ENCODE measurements around the gene NUSAP1.
"Not testable (repeated sequence)": the region's sequence is repeated elsewhere in the genome, so short reads cannot be mapped to it uniquely, and the experiment has no call there.

NUSAP1 gene, protein sequence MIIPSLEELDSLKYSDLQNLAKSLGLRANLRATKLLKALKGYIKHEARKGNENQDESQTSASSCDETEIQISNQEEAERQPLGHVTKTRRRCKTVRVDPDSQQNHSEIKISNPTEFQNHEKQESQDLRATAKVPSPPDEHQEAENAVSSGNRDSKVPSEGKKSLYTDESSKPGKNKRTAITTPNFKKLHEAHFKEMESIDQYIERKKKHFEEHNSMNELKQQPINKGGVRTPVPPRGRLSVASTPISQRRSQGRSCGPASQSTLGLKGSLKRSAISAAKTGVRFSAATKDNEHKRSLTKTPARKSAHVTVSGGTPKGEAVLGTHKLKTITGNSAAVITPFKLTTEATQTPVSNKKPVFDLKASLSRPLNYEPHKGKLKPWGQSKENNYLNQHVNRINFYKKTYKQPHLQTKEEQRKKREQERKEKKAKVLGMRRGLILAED

DNA sequence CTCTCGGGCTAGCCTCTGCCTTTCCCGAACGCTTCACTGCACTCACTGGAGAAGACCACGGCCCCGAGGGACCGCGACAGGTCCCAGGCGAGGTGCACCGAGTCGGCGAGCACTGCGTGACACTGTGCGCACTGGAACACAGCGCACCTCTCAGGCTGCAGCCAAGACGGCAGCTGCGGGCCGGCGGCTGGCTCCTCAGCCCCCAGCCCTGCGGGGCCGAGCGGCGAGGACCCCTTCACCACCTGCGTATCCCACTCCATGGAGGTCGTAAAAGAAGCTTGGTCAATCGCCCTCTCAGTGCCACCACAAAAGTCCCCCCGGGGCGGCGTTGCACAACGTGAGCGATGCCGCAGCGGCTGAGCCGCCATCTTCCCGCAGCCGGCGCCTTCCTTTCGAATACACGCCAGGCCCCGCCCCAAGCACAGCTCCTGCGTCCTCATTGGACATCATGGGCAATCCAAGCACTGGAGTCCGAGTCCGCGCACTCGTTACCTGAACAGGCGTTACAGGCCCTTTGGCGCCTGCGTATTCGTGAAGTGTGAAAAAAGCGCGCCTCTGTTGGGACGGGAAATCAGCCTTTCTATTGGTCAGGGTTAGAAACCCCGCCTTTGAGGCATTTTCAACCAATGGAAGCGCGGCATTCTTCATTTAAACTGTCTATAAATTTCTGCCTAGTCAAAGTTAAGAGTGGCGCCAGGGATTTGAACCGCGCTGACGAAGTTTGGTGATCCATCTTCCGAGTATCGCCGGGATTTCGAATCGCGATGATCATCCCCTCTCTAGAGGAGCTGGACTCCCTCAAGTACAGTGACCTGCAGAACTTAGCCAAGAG, at the start of gene NUSAP1, which contains the start of gene OIP5:
NUSAP1 (plus strand) TSS at position 688 of the 832 bp plus-strand sequence; CDS start at position 765, 77 bp downstream.
OIP5 (minus strand) TSS at position 398 of the 832 bp plus-strand sequence; CDS start at position 368, 30 bp downstream.
- H3K4me1 ChIP-seq (ENCODE audit: control insufficient read depth, insufficient read depth, low read length) = no peaks in the 10 kb centered on the region
- no peaks in the 10 kb centered on the region for H3K9me3 ChIP-seq (ENCODE audit: control insufficient read depth, low read length)
- H3K36me3 ChIP-seq (ENCODE audit: control insufficient read depth, insufficient read depth, low read length) = no peaks in the 10 kb centered on the region
- peak within 1 kb of the TSS; percentile 64 for H3K9ac ChIP-seq (ENCODE audit: low read length)
- H3K27me3 ChIP-seq (ENCODE audit: control insufficient read depth, insufficient read depth, low read length) = no peaks in the 10 kb centered on the region
- peak within 1 kb of the TSS; percentile 84 for H3K4me3 ChIP-seq (ENCODE audit: low read length)

DNA sequence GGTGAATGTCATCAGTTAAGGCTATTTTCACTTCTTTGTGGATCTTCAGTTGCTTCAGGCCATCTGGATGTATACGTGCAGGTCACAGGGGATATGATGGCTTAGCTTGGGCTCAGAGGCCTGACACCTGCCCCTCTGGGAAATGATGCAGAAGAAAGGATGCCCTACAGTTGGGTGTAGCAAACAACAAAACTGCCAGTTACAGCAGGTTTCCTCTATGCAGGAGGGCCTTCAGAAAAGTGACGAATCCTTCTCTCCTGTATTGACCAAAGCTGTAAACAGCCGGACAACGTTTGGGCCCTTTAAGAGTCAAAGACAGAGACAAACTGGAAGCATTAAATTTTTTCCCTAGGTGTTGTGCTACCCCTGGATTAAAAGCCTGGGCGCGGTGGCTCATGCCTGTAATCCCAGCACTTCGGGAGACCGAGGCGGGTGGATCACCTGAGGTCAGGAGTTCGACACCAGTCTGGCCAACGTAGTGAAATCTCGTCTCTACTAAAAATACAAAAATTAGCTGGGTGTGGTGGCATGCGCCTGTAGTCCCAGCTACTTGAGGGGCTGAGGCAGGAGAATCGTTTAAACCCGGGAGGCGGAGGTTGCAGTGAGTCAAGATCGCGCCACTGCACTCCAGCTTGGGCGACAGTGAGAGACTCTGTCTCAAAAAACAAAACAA, 49.6 kb upstream of the NUSAP1 start:
- not testable (repeated sequence) for H3K27me3 ChIP-seq (ENCODE audit: control insufficient read depth, insufficient read depth, low read length); H3K4me1 ChIP-seq (ENCODE audit: control insufficient read depth, insufficient read depth, low read length); H3K36me3 ChIP-seq (ENCODE audit: control insufficient read depth, insufficient read depth, low read length); H3K9me3 ChIP-seq (ENCODE audit: control insufficient read depth, low read length)
- H3K4me3 ChIP-seq (ENCODE audit: low read length) = peak overlapping the region; percentile 34
- peak overlapping the region; percentile 85 for H3K9ac ChIP-seq (ENCODE audit: low read length)

DNA sequence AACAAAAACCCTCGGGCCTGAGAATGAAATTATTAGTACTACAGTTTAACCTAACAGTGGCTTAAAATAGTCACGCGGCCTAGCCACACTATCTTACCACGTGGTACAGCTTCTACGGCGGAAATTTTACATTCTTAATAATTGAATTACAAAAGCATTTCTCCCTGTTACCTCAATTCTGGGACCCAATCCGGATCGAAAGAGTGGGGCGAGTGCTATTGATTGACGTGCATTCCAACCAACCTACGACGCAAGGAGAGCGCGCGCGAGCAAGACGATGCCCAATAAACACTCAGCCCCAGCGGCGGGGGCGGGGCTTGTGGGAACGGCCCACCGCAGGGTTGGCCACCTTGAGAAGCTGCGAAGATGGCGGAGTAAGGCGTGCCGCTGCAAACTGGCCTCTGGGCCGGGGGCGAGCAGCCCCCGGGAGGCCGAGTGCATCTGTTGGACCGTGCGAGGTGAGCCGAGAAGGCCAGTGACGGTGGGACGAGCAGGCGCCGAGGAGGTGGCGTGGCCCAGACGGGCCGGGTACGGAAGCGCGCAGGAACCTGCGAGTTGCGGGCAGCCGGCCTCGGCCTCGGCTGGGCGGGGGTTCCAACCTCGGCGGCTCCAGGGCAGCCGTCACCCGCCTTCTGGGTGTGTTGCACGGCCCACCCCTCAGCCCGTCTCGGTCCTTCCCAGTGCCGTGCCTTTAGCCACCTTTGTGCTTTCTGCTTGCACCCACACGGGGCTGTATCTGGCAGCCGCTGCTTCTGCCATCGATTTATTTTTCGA, 48.8 kb upstream of the NUSAP1 start:
- peak overlapping the region; percentile 85 for H3K9ac ChIP-seq (ENCODE audit: low read length)
- peak overlapping the region; percentile 34 for H3K4me3 ChIP-seq (ENCODE audit: low read length)
- peaks cover 6% of the 10 kb centered on the region for H3K4me1 ChIP-seq (ENCODE audit: control insufficient read depth, insufficient read depth, low read length)
- peaks cover 11% of the 10 kb centered on the region for H3K36me3 ChIP-seq (ENCODE audit: control insufficient read depth, insufficient read depth, low read length)
- no peaks in the 10 kb centered on the region for H3K27me3 ChIP-seq (ENCODE audit: control insufficient read depth, insufficient read depth, low read length)
- H3K9me3 ChIP-seq (ENCODE audit: control insufficient read depth, low read length) = no peaks in the 10 kb centered on the region

DNA sequence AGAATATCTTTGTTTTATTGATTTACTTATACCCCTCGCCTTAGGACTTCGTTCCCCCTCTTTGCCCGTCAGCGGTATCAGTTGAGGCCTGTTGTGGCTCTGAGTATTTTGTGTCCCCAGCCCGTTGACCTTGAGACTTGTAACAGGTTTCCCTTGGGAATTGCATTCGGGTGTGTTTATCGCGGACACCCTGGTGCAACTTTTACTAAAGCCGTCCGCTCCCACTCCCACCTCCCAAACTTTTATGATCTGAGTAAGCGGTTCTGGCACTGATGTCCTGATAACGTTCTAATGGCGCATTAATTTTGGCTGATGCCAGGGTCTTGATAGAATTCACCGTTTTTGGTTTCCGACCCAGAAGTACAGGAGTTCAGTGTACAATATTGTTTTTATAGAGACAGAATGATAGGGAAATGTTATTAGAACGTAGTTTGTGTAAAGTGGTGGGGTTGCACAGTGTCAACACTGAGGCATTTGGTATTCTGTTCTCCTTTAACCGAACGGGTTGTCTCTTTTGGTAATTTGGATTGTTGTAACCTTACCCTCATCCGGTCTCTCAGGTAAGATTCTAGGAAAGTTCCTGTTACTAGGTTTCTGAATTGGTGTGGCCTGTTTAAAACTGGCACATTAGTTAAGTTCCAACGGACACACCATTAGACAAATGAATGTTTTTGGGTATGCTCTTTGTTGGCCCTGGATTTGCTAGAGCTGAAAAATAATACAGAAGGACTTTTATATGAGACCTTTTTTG, 48.1 kb upstream of the NUSAP1 start:
- H3K9ac ChIP-seq (ENCODE audit: low read length) = peak overlapping the region; percentile 85
- H3K4me3 ChIP-seq (ENCODE audit: low read length) = peak overlapping the region; percentile 34
- peaks cover 6% of the 10 kb centered on the region for H3K4me1 ChIP-seq (ENCODE audit: control insufficient read depth, insufficient read depth, low read length)
- no peaks in the 10 kb centered on the region for H3K27me3 ChIP-seq (ENCODE audit: control insufficient read depth, insufficient read depth, low read length)
- H3K9me3 ChIP-seq (ENCODE audit: control insufficient read depth, low read length) = no peaks in the 10 kb centered on the region
- H3K36me3 ChIP-seq (ENCODE audit: control insufficient read depth, insufficient read depth, low read length) = peaks cover 5% of the 10 kb centered on the region

DNA sequence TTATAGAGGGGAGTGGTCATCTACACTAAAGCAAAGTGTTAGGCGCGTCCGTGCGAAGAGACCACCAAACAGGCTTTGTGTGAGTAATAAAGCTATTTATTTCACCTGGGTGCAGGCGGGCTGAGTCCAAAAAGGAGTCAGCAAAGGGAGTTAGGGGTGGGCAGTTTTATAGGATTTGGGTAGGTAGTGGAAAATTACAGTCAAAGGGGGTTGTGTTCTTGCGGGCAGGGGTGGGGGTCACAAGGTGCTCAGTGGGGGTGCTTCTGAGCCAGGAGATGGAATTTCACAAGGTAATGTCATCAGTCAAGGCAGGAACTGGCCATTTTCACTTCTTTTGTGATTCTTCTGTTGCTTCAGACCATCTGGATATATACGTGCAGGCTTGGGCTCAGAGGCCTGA, 47.4 kb upstream of the NUSAP1 start:
- peak overlapping the region; percentile 85 for H3K9ac ChIP-seq (ENCODE audit: low read length)
- peaks cover 5% of the 10 kb centered on the region for H3K36me3 ChIP-seq (ENCODE audit: control insufficient read depth, insufficient read depth, low read length)
- no peaks in the 10 kb centered on the region for H3K27me3 ChIP-seq (ENCODE audit: control insufficient read depth, insufficient read depth, low read length)
- H3K4me1 ChIP-seq (ENCODE audit: control insufficient read depth, insufficient read depth, low read length) = peaks cover 6% of the 10 kb centered on the region
- H3K4me3 ChIP-seq (ENCODE audit: low read length) = peak overlapping the region; percentile 34
- H3K9me3 ChIP-seq (ENCODE audit: control insufficient read depth, low read length) = no peaks in the 10 kb centered on the region

DNA sequence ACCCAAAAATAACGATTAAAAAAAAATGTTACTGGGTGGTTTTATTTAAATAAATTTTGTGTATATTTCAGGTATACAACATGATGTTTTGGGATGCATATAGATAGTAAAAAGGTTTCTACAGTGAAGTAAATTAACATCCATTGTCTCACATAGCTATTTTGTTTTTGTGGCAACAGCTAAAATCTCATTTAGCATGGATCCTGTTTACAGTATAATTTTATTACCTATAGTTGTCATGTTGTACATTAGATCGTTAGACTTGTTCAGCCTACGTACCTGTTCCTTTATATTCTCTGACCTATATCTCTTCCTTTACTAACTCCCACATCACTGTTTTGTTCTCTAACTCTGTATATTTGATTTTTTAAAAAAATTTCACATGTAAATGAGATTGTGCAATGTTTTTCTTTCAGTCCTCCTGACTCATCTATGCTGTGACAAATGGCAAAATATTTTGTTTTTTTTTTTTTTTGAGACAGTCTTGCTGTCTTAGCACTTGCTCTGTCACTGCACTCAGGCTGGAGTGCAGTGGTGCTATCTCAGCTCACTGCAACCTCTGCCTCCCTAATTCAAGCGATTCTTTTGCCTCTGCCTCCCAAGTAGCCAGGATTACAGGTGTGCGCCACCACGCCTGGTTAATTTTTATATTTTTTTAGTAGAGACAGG, 45.9 kb upstream of the NUSAP1 start:
- Histone ChIP-seq H3K9ac (ENCODE audit: low read length) (no peak overlapping the region), H3K4me1 (ENCODE audit: control insufficient read depth, insufficient read depth, low read length) (peaks cover 6% of the 10 kb centered on the region), H3K27me3 (ENCODE audit: control insufficient read depth, insufficient read depth, low read length) (no peaks in the 10 kb centered on the region), H3K36me3 (ENCODE audit: control insufficient read depth, insufficient read depth, low read length) (peaks cover 5% of the 10 kb centered on the region), H3K4me3 (ENCODE audit: low read length) (no peak overlapping the region), H3K9me3 (ENCODE audit: control insufficient read depth, low read length) (no peaks in the 10 kb centered on the region)

DNA sequence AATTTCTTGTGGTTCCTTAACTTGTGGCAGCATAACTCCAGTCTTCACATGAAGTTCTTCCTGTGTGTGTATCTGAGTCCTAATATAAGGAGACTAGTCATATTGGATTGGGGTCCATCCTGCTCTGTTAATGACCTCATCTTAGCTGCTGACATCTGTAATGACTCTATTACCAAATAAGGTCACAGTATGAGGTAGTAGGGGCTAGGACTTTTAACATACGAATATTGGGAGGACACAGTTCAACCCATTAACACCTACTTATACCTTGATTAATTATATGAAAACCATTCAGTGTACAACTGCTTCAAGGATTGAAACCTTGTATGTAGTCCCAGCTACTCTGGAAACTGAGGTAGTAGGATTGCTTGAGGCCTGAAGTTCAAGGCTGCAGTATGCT, 44.2 kb upstream of the NUSAP1 start:
- Histone ChIP-seq H3K36me3 (ENCODE audit: control insufficient read depth, insufficient read depth, low read length) (peaks cover 5% of the 10 kb centered on the region), H3K9me3 (ENCODE audit: control insufficient read depth, low read length) (no peaks in the 10 kb centered on the region), H3K9ac (ENCODE audit: low read length) (no peak overlapping the region), H3K4me1 (ENCODE audit: control insufficient read depth, insufficient read depth, low read length) (peaks cover 3% of the 10 kb centered on the region), H3K4me3 (ENCODE audit: low read length) (no peak overlapping the region), H3K27me3 (ENCODE audit: control insufficient read depth, insufficient read depth, low read length) (no peaks in the 10 kb centered on the region)

DNA sequence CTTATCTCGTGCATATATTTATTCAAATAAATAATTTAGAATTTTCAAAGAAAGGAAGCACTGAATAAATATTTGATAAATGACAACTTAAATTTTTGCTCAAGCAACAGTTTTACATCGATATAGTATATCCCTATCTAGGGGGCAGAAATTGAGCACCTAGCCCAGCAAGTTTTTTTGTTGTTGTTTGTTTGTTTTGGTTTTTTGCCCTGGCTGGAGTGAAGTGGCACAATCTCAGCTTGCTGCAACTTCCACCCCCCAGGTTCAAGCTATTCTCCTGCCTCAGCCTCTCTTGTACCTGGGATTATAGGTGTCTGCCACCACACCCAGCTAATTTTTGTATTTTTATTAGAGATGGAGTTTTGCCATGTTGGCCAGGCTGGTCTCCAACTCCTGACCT, 42.7 kb upstream of the NUSAP1 start:
- Histone ChIP-seq H3K36me3 (ENCODE audit: control insufficient read depth, insufficient read depth, low read length) (peaks cover 8% of the 10 kb centered on the region), H3K4me1 (ENCODE audit: control insufficient read depth, insufficient read depth, low read length) (peaks cover 3% of the 10 kb centered on the region), H3K27me3 (ENCODE audit: control insufficient read depth, insufficient read depth, low read length) (no peaks in the 10 kb centered on the region), H3K4me3 (ENCODE audit: low read length) (no peak overlapping the region), H3K9ac (ENCODE audit: low read length) (no peak overlapping the region), H3K9me3 (ENCODE audit: control insufficient read depth, low read length) (no peaks in the 10 kb centered on the region)

DNA sequence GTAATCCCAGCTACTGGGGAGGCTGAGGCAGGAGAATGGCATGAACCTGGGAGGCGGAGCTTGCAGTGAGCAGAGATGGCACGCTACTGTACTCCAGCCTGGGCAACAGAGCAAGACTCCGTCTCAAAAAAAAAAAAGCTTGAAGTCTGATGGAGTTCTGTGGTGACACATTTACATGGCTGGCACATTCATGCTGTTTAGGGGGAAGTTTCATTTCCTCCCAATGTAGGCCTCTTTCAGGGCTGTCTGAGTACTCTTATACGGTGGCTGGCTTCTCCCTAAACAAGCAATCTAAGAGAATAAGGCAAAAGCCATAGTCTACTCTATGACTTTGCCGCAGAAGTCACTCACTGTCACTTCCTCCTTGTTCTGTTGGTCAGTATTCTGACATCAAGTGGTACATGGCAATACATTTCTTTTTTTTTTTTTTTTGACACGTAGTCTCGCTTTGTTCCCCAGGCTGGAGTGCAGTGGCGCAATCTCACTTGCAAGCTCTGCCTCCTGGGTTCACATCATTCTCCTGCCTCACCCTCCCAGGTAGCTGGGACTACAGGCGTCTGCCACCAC, 41.5 kb upstream of the NUSAP1 start:
- H3K4me1 ChIP-seq (ENCODE audit: control insufficient read depth, insufficient read depth, low read length) = no peaks in the 10 kb centered on the region
- H3K9me3 ChIP-seq (ENCODE audit: control insufficient read depth, low read length) = no peaks in the 10 kb centered on the region
- H3K27me3 ChIP-seq (ENCODE audit: control insufficient read depth, insufficient read depth, low read length) = no peaks in the 10 kb centered on the region
- no peak overlapping the region for H3K9ac ChIP-seq (ENCODE audit: low read length)
- no peak overlapping the region for H3K4me3 ChIP-seq (ENCODE audit: low read length)
- H3K36me3 ChIP-seq (ENCODE audit: control insufficient read depth, insufficient read depth, low read length) = peaks cover 9% of the 10 kb centered on the region

DNA sequence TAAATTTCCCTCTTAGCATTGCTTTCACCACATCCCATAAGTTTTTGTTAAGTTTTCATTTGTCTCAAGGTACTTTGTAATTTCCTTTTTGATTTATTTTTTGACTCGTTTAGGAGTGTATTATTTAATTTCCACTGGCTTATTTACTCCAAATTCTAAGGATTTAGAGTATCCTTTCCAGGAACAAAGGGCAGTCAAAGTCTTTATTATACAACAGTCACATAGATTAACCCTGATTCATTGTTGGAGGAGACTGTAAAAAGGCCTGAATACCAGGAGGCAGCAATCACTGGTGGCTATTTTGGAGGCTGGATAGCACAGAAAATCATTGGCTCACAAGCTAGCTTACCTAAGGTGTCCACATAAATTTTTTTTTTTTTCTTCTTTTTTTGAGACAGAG, 40.2 kb upstream of the NUSAP1 start:
- no peak overlapping the region for H3K9ac ChIP-seq (ENCODE audit: low read length)
- H3K36me3 ChIP-seq (ENCODE audit: control insufficient read depth, insufficient read depth, low read length) = peaks cover 9% of the 10 kb centered on the region
- H3K4me1 ChIP-seq (ENCODE audit: control insufficient read depth, insufficient read depth, low read length) = no peaks in the 10 kb centered on the region
- H3K9me3 ChIP-seq (ENCODE audit: control insufficient read depth, low read length) = no peaks in the 10 kb centered on the region
- no peak overlapping the region for H3K4me3 ChIP-seq (ENCODE audit: low read length)
- H3K27me3 ChIP-seq (ENCODE audit: control insufficient read depth, insufficient read depth, low read length) = no peaks in the 10 kb centered on the region
